HG03575 (cell line): ENCODE measurements around the gene RCSD1.

ENCODE experiments used
- ATAC-seq: cut with Tn5 transposase; IDR thresholded peaks from one replicate; pipeline ENCODE4 v1.9.1; 2021; ENCODE audit not compliant: unreplicated experiment, insufficient number of reproducible peaks, low FRiP score; ENCODE audit errors: extremely low read depth

RCSD1 gene

GRCh38 chr1:167635156-167635648 is 5.2 kb downstream of the RCSD1 start:
- ATAC-seq, result no peak

GRCh38 chr1:167635941-167636340 is 5.9 kb downstream of the RCSD1 start:
- ATAC-seq, result no peak

- no peak for ATAC-seq
These were observed 8.0 kb downstream of the RCSD1 start for GRCh38 chr1:167638064-167638463.

- ATAC-seq, result no peak
These were observed 10.0 kb downstream of the RCSD1 start for GRCh38 chr1:167640051-167640450.

- no peak for ATAC-seq
These were observed 11.9 kb downstream of the RCSD1 start for GRCh38 chr1:167641786-167642500.

GRCh38 chr1:167642501-167642826 is 12.4 kb downstream of the RCSD1 start:
- ATAC-seq, result no peak

- no peak for ATAC-seq
These were observed 13.4 kb downstream of the RCSD1 start for GRCh38 chr1:167643441-167643840.

GRCh38 chr1:167644551-167644950 is 14.5 kb downstream of the RCSD1 start:
- no peak for ATAC-seq

- no peak for ATAC-seq
These were observed 15.1 kb downstream of the RCSD1 start for GRCh38 chr1:167645140-167645541.

GRCh38 chr1:167645625-167646414 is 15.8 kb downstream of the RCSD1 start:
- ATAC-seq, result no peak

GRCh38 chr1:167648252-167648849 is 18.3 kb downstream of the RCSD1 start:
- ATAC-seq, result no peak

GRCh38 chr1:167648978-167649744 is 19.1 kb downstream of the RCSD1 start:
- ATAC-seq, result no peak

GRCh38 chr1:167650269-167651160 is 20.5 kb downstream of the RCSD1 start:
- no peak for ATAC-seq

GRCh38 chr1:167651161-167651693 is 21.2 kb downstream of the RCSD1 start:
- ATAC-seq, result no peak

GRCh38 chr1:167654975-167655575 is 25.0 kb downstream of the RCSD1 start:
- no peak for ATAC-seq

GRCh38 chr1:167656657-167657056 is 26.6 kb downstream of the RCSD1 start:
- no peak for ATAC-seq

- no peak for ATAC-seq
These were observed 28.7 kb downstream of the RCSD1 start for GRCh38 chr1:167658574-167659328.
